PFSK-1 (cell line): Measurements from ENCODE around the gene IFT25.

Experiments
- POLR2AphosphoS5 ChIP-seq: IDR thresholded peaks from 2 replicates; pipeline ENCODE4 v1.6.1; 2012; ENCODE audit warnings: low read depth, mild to moderate bottlenecking, control low read depth, low read length, moderate library complexity
- TAF1 ChIP-seq: IDR thresholded peaks from 2 replicates; pipeline ENCODE4 v1.6.1; 2012; ENCODE audit warnings: low read length, control low read depth, borderline replicate concordance; ENCODE audit not compliant: insufficient read depth

DNA sequence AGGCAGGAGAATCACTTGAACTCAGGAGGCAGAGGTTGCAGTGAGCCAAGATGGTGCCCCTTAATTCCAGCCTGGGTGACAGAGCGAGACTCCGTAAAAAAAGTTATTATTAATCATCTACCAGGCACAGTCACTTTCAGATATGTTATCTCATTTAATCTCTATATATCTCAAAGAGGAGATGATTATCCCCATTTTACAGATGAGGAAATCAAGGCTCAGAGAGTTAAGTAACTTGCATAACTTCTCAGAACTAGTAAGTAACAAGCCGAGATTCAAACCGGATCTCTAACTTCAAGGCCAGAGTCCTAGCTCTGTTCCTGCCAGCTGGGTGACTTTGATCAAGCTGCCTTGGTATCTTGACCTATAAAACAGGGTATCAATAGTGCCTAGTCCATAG is 34.1 kb downstream of the IFT25 start:
- no peak for TF ChIP-seq POLR2AphosphoS5
- no peak for TF ChIP-seq TAF1
